Suppressor macrophage treated with lipopolysaccharide for 4 hours (primary cell): ENCODE data around the gene ABCC12.

Experiments
- DNase-seq: peaks from one replicate; pipeline ENCODE4 v3.0.0-alpha.2; 2020

The ABCC12 gene

DNA sequence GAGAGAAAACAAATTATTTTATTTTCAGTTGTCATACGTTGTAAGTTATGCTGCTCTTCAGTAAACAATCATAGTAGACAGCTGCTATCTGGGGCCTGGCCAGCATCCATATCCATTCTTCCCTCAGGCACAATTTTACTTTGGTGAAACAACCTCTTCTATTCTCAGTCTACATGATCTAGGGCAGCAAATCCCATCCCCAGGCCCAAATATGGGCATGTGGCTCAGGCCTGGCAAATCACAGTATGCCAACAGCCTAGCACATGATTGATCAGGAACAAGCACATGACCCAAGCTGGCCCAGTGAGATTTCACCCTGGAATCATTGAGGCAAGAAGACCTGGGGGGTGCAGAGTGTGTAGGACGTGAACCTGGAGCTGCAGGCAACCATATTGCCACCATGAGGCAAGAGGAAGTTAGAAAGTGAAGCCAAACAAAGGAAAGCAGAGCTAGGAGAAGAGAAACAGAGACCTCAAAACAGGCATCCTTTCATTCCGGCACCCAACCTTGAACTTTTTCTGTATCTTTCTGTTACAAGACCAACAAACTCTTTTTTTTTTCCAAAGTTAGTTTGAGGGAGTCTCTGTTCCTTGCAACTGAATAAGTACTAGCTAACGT is 10.3 kb upstream of the ABCC12 start:
- DNase-seq, result no peak

DNA sequence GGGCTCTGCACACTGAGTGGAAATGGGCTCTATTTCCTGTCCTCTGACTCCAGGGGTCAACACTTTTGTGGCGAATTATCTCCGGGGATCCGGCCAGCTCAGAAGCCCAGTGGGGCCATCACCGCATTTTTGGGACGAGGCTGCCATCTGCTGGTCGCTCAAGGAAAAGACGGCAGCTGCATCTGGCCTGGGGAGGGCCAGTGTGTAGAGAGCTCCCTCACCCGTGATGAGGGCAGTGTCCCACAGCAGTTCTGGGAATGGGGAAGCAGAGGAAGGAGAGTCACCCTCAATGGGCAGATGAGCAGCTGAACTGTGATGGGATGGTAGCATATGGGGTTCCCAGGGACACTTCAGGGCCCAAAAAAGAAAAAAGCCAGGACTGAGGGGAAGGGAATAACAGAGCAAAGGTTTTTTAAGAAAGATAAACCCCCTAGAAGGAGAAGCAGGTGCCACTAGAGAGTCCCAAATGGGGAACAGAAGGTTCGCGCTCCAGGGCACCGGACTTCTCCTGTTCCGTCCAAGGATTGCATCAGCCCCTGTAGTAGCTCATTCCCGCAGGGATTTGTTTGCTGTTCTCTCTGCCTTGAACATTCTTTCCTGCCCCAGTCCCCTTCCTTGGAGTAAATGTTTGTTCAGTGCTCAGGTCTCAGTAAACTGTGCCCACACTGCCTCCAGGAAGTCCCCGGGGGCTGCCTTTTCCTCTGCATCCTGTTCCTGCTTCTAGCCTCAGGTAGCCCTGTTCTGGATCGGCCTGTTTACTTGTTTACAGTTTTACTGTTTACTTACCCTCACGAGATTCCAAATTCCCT is 9.3 kb upstream of the ABCC12 start:
- peak; percentile 85 for DNase-seq

DNA sequence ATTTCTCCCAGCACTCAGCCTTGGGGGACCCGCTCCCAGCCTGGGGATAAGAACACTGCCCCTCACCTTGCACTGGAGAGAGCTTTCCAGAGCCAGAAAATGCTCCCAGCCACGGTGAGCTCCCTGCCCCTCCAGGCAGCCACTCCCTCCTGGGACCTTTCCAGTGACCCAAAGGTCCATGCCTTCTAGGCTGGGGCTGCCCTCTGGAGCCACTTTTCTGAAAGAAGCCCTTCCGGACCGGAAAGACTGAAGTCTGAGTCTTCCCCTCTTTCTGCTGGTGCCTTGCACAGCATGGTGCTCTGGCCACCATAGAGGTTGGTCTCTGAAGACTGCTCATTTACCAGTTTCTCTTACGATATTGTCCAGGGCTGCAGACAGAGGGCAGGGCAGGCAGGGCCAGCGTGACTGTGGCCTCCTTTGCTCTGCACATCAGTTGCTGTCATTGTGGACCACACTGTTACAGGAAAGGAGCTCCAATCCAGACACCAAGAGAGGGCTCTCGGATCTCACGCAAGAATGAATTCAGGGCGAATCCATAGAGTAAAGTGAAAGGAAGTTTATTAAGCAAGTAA is 7.1 kb upstream of the ABCC12 start:
- DNase-seq, result no peak

DNA sequence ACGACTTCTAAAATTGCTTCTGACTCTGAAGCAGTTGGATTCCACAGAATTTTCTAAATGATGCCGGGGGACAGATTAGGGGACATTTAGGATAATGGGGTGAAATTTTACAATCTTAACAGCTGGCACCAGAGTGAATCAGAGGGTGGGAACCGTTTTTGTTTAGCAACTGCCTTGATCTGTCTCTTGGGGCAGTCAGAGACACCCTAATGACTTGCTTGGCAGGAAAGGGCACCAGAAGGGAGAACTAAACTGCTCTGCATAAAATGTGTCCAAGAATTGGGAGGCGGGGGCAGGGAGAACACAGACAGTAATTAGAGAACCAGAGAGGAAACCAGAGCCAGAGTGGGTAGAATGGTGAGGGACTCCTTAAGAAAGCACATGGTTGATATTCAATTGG is 6.1 kb upstream of the ABCC12 start:
- DNase-seq, result no peak

DNA sequence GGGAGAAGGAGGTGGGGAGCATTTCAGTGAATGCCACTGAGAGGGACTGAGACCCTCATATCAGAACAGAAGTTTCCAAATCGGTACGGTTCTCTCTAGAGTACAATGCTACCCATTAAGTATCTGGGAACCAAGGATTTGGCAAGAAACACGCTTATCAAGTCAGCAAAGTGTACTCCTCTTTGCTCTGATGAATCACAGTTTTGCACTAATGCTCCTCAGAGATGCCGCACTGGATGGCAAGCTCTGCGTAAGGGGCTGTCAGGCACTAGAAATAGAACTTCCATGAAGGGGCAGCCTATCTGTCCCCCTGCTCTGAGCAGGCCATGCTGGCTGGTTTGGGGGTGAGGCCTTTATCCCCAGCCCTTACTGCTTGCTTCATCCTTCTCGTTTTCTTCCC is 4.8 kb upstream of the ABCC12 start:
- no peak for DNase-seq

DNA sequence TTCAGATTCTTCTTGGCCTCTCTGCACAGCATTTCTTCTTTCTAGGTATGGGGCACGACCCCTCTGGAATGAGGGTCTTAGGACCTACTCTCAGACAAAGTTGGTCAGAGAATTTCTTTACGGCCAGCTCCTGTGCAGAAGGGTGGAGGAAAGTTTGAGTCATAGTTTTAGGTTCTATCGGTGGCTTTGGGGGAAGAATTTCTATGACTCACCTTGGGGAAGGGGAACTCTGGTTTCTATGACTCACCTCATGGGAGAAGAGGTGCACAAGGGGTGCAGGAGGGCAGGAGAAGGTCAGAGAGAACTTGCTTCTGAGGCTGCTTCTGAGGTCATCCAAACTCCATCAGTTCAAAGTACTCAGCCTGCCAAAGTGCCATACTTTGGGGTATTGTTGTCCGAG is 2.5 kb upstream of the ABCC12 start:
- DNase-seq, result peak; percentile 21

DNA sequence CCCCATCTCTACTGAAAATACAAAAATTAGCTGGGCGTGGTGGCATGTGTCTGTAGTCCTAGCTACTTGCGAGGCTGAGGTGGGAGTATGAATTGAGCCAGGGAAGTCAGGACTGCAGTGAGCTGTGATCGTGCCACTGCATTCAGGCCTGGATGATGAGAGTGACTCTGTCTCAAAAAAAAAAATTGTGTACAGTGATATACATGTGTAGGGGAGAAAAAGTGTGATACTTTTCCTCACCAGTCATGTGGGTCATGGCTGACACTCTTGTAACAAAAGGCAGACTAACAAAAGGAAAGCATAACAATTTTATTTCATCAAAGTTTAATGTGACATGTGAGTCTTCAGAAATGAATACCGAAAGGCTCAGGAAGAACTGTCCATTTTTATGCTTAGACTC is 2.0 kb upstream of the ABCC12 start:
- DNase-seq, result no peak

DNA sequence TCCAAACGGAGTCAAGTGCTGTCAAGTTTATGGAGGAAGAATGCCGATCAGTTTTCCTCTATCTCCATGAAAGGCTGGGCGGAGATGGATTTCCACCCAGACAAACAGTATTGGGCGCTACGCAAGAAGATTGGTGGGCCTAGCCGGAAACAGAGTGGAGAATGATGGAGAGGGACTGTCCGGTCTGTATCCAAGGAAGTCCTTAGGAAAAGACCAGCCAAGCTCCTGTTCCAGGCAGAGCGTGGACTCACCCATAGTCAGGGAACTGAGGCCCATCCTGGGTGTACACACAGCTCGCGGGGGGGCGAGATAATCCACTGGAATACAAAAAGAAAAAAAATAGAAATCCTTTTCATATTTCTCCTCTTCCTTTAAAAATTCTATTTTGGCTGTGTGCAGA is 1.5 kb upstream of the ABCC12 start:
- no peak for DNase-seq

DNA sequence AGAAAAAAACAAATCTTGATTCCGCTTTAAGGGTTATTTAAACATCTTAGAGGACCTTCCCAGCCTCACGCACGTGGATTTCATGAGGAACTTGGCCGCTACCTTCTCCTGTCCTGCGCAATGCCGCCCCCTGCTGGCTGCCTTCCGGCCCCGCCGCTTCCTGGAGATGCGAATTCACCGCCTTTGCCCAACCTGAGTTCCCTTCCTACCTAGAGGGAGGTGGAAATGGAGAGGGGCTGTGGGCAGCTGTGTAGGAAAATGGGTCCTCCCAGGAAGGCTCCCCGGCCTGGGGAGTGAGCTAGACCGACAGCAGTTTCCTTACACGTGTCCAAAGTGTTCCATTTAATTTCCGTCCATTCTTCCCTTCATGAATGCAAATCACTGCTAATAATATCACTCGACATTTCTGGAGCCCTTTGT is 1.0 kb upstream of the ABCC12 start:
- DNase-seq, result peak; percentile 85

DNA sequence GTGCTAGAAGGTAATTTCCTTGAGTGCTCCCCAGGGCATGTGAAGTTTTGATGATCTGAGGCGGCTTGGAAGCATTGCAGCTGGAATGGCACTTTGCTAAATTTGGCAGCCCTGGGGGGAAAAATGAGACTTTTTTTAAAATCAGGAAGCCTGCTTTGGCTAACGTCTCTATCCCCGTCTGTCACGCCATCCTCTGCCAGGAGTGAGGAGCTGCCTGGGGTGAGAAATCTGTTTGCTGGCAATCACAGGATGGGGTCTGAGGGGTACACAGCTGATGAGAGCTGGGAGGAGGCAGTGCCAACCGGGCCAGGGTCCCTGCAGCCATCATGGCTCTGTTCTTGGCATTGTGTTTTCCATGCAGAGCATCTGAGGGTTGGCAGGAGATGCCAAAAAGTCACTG is 2.0 kb downstream of the ABCC12 start:
- no peak for DNase-seq

DNA sequence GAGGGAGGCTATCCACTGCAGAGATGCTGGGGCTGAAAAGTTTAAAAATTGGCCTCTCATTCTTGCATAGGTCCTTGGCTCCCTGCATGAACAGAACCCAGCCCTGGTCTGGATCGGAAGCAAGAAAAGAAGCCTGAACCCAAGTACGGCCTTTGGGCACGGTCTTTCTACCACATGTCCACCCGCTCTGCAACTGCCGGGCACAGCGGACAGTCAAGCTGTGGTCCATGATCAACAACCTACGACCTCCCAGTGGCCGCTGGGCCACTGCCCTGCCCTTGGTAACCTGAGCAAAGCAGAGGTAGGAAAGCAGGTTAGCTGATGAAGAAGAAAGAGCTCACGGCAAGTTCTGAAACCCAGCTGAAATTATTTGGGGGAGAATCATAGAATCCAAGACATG is 3.6 kb downstream of the ABCC12 start:
- DNase-seq, result no peak

DNA sequence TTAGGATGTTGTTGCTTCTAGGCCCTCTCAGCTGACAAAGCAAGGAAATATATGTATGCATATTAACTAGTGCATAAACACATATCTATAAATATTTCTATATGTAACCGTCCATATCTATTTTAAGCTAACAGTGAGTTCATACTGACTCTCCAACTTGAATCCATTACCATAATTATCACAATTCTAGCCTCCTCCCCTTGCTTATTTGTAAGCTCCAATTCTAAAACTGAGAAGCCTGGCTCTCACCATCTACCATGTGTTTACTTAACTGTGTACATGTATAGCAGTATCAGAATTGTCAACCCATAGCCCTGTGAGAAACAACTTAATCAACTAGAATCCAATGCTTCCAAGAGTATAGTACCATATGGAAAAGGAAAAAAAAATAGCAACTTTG is 5.1 kb downstream of the ABCC12 start:
- DNase-seq, result no peak

DNA sequence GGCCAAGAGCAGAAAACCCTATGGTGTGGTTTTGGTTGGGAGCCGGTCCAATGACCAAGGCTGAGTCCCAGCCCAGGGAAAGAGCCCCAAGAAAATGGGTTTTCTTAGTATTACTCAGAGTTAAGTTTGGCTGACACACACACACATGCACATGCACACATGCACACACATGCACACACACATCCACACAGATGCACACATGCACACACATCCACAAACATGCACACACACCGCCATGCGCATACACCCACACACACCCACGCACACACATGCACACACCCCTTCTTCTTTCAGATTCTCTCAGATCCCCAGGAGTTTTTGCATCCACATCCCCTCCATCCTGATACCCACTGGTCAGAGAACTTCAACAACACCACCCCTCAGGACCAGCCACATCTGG is 9.1 kb downstream of the ABCC12 start:
- DNase-seq, result no peak

DNA sequence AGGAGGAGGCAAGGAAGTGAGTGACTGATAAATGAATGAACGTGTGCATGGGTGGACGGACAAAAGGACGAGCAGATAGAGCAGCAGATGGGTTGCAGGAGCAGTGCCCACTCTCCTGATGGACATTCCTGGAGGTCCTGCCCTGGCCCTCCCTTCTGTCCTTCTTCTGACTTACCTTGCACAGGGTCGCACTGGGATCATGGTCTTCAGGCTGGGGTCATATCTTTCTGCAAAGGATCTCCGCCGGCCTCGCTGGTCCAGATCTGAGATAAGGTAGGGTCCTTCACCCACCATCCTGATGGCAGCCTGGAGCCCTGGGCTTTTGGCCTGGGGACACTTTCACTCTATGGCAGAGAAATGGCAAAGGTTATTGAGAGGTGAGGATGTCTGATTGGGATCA is 9.7 kb downstream of the ABCC12 start:
- DNase-seq, result no peak

DNA sequence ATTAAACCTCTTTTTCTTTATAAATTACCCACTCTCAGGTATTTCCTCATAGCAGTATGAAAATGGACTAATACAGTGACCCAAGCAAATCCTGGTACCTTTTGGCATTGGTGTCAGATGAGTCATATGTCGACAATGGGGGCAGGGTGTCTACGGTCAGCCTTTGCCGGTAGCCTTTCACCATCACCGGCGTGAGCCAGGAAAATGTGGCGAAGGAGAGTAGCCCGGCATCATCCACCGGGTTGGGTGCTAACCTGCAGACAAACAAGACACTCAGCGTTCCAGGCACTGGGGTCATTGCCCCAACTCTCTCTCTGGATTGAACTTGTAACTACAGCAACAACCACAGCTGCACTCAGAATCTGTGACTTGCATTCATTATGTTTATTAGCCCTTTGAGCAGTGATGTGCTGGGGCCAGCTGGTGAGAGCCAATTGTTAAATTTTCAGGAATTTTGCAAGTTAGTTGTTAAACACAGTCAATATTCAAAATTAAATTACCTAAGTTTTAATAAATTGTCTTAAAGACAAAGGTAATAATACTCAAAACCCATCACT is 11.9 kb downstream of the ABCC12 start:
- DNase-seq, result no peak

DNA sequence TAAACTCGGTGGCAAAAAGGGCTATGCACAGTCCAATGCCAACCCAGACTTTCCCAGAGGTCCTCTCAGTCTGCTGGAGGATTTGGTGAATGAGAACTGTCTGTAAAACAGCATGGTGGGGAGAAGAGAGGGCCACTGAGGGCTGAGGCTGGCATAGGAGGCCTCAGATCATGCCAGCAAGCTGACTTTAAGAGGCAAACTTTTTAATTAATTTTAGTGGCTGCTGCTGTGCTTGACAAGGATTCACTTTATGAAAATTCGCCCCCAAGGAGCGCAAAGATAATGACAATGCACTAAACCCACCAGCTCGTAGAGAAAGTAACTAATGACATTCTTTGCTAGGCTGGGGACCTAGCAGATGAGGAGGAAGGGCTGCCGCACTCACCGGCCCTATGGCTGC is 15.0 kb downstream of the ABCC12 start:
- no peak for DNase-seq

DNA sequence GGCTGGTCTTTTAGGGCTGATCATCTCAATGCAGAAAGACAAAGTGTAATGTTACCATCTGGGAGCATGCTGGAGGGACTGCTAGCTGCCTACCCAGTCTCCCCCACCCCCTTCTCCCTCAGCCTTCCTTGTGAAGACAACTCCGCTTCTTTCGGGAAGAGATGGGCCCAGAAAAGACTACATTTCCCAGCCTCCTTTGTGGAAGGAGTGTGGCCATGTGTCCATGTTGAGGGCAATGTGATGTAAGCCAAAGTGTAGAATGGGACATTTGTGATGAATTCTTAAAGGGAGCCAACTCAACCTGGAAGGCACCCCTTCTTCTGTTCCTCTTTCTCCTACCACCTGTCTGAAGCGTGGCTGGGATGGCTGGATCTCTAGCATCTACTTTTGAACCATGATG is 16.3 kb downstream of the ABCC12 start:
- DNase-seq, result no peak

DNA sequence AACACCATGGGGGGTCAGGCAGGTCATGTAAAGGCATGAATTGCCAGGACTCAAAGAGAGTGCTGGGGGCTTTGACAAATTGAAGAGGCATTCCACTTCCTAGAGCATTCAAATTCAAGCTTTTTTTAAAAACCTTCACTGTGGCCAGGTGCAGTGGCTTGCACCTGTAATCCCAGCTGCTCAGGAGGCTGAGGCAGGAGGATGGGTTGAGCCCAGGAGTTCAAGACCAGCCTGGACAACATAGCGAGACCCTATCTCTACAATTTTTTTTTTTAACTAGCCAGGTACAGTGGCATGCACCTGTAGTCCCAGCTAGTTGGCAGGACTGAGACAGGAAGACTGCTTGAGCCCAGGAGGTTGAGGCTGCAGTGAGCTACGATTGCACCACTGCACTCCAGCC is 17.2 kb downstream of the ABCC12 start:
- DNase-seq, result no peak

DNA sequence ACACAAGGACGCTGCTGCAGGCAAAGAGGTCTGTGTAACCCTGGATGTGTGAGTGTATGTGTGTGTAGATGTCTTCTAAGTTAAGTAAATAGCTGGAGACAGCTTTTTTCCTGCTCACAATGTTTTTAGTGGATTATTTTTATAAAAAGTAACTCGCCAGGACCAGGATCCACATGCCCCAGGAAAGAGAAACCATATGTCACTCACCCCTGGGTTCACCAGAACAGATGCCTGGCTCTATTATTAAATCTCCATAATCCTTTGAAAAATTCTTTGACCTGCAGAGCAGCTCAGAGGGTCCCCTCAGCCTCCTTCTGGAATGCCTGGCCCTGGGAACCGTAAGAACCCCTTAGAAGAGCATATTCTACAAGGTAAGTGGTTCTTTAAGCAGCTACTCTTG is 18.0 kb downstream of the ABCC12 start:
- no peak for DNase-seq

DNA sequence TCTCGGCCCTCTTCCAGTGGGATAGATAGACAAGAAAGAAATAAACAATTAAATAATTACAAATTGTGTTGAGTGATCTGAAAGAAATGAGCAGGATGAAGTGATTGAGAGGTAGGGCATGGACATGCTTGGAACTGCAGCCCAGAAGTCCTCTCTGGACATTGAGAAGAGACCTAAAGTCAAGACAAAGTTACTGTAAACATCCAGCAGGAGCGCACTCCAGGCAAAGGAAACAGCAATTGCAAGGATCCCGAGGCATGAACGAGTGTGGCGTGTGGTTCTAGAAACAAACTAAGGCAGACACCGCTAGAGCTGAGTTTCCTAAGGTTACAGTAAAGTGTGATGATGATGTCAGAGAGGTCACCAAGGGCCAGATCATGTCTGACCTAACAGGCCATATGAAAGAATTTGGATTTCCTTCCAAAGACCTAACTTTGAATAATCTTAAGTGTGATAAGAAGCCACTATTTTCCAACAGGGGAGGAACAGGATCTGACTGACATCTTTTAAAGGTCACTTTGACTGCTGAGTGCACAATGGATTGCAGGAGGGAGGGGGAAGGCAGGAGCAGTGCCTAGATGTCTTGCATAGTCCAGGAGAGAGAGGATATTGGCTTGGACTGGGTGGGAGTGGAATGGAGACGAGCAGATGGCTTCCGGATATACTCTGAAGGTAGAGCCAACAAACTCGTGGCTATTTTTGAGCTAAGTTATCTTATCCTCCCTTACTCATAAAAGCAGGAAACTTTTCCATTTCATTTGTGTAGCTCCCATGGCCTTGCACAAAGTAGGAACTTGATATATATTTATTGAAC is 19.0 kb downstream of the ABCC12 start:
- no peak for DNase-seq

DNA sequence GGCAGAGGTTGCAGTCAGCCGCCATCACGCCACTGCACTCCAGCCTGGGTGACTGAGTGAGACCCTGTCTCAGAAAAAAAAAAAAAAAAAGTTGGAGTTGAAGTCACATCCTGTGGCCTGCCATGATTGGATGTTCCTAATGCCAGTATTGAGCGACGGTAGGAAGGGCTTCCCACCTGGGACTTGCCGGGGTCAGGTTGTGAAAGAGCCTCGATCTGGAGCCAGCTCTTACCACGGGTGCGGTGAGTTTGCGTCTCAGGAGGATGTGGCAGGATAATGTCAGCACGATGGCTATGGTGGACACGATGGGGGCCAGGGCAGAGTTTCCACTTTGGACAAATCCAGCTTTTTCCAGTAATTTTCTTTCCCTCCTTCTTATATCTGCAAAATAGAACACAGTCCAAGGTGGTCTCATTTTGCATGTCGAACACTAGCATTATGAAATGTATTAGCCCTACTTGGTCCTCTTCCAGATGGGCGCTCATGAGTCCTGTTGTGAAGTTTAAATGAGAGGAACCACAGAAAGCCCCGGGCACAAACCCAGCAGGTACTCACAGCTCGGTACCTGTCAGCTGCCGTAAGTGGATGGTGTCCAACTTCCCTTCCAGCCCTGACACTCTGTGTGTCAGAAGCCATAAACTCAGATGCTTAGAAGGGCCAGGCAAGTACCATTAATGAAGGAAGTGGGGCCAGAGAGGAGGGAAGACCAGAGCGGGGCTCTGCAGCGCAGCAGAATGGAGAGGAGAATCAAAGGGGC is 22.2 kb downstream of the ABCC12 start:
- DNase-seq, result no peak

DNA sequence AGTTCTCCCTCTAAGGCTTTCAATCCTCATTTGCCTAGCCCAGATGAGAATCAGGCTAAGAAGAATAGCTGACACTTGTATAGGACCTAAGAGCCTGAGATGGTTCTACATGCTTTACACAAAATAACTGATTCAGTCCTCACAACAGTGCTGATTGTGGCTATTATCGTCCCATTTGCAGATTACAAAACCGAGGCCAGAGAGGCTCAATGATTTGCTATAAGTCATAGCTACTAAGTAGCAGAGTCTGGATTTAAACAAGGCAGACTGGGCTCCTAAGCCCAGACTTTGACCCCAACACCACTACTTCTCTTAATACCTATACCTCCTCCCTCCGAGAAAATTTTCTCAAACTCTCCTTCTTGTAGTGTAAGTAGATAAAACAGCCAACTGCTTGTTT is 23.1 kb downstream of the ABCC12 start:
- DNase-seq, result no peak
